ENCODE measurements around the gene VIPAS39. TPM values are rescaled to one million over a fixed set of nuclear protein-coding genes. Genes with fewer than 3 reads are reported as not detected.

VIPAS39 gene
- total RNA-seq, 1 donor from 2014 or later = 21.9 TPM

GRCh38 chr14:77406718-77407117 is 50.7 kb downstream of the VIPAS39 start:
- H3K9me3 ChIP-seq = no peaks in the 10 kb centered on the region
- DNase-seq (ENCODE audit: extremely low spot score in 2 of 2) = no peak
- no peaks in the 10 kb centered on the region for H3K36me3 ChIP-seq
- no peaks in the 10 kb centered on the region for H3K27me3 ChIP-seq
- H3K4me1 ChIP-seq = no peaks in the 10 kb centered on the region
- H3K4me3 ChIP-seq = no peak overlapping the region
- intact Hi-C loops (cut with DNase I) = no loop called here
- H3K27ac ChIP-seq = no peak overlapping the region
- TF ChIP-seq POLR2AphosphoS5 (IDR thresholded peaks at IDR 0.05; ENCODE audit: insufficient read depth in 1 of 2, low read depth in 1 of 2) (no peak), CTCF (IDR thresholded peaks at IDR 0.05) (no peak), POLR2A (IDR thresholded peaks at IDR 0.05) (no peak)

- no peaks in the 10 kb centered on the region for H3K9me3 ChIP-seq
- intact Hi-C loops (cut with DNase I) = no loop called here
Observed at GRCh38 chr14:77406086-77406485, 51.3 kb downstream of the VIPAS39 start.

GRCh38 chr14:77403768-77404167 is 53.6 kb downstream of the VIPAS39 start:
- H3K4me3 ChIP-seq = no peak overlapping the region
- no peaks in the 10 kb centered on the region for H3K9me3 ChIP-seq
- no peak for TF ChIP-seq POLR2A (IDR thresholded peaks at IDR 0.05)
- no peak for TF ChIP-seq POLR2AphosphoS5 (IDR thresholded peaks at IDR 0.05; ENCODE audit: insufficient read depth in 1 of 2, low read depth in 1 of 2)
- no peak for TF ChIP-seq CTCF (IDR thresholded peaks at IDR 0.05)
- no peaks in the 10 kb centered on the region for H3K4me1 ChIP-seq
- H3K27me3 ChIP-seq = no peaks in the 10 kb centered on the region
- H3K27ac ChIP-seq = no peak overlapping the region
- DNase-seq (ENCODE audit: extremely low spot score in 2 of 2) = no peak
- intact Hi-C loops (cut with DNase I) = no loop called here
- H3K36me3 ChIP-seq = no peaks in the 10 kb centered on the region

More at GRCh38 chr14:77406086-77406485, 51.3 kb downstream of the VIPAS39 start:
- H3K27me3 ChIP-seq = no peaks in the 10 kb centered on the region
- DNase-seq (ENCODE audit: extremely low spot score in 2 of 2) = no peak
- no peaks in the 10 kb centered on the region for H3K4me1 ChIP-seq
- H3K27ac ChIP-seq = no peak overlapping the region
- no peak overlapping the region for H3K4me3 ChIP-seq
- no peaks in the 10 kb centered on the region for H3K36me3 ChIP-seq
- no peak for TF ChIP-seq POLR2A (IDR thresholded peaks at IDR 0.05)
- no peak for TF ChIP-seq POLR2AphosphoS5 (IDR thresholded peaks at IDR 0.05; ENCODE audit: insufficient read depth in 1 of 2, low read depth in 1 of 2)
- no peak for TF ChIP-seq CTCF (IDR thresholded peaks at IDR 0.05)

GRCh38 chr14:77400216-77400615 is 57.2 kb downstream of the VIPAS39 start:
- DNase-seq (ENCODE audit: extremely low spot score in 2 of 2) = no peak
- Histone ChIP-seq H3K27me3 (no peaks in the 10 kb centered on the region), H3K9me3 (no peaks in the 10 kb centered on the region), H3K27ac (no peak overlapping the region), H3K4me3 (no peak overlapping the region), H3K4me1 (no peaks in the 10 kb centered on the region), H3K36me3 (no peaks in the 10 kb centered on the region)
- TF ChIP-seq POLR2A (IDR thresholded peaks at IDR 0.05) (no peak), POLR2AphosphoS5 (IDR thresholded peaks at IDR 0.05; ENCODE audit: insufficient read depth in 1 of 2, low read depth in 1 of 2) (no peak), CTCF (IDR thresholded peaks at IDR 0.05) (no peak)
- intact Hi-C loops (cut with DNase I) = no loop called here

GRCh38 chr14:77390188-77390587 is 67.2 kb downstream of the VIPAS39 start:
- Histone ChIP-seq H3K9me3 (no peaks in the 10 kb centered on the region), H3K4me1 (no peaks in the 10 kb centered on the region), H3K27me3 (no peaks in the 10 kb centered on the region), H3K4me3 (no peak overlapping the region), H3K27ac (no peak overlapping the region), H3K36me3 (no peaks in the 10 kb centered on the region)
- intact Hi-C loops (cut with DNase I) = no loop called here
- no peak for DNase-seq (ENCODE audit: extremely low spot score in 2 of 2)
- TF ChIP-seq POLR2AphosphoS5 (IDR thresholded peaks at IDR 0.05; ENCODE audit: insufficient read depth in 1 of 2, low read depth in 1 of 2) (no peak), POLR2A (IDR thresholded peaks at IDR 0.05) (no peak), CTCF (IDR thresholded peaks at IDR 0.05) (no peak)
